Measurements from ENCODE around the gene NOS3. TPM values are rescaled to one million over a fixed set of nuclear protein-coding genes. Genes with fewer than 3 reads are reported as not detected.

Gene NOS3
- total RNA-seq, 1 donor from 2014 or later, result 12.1 TPM

GRCh38 chr7:151053096-151053495 is 62.3 kb downstream of the NOS3 start:
- intact Hi-C loops (cut with micrococcal nuclease), result no loop called here

GRCh38 chr7:151053751-151054150 is 62.9 kb downstream of the NOS3 start:
- intact Hi-C loops (cut with micrococcal nuclease), result no loop called here

- intact Hi-C loops (cut with micrococcal nuclease), result loop anchor here (5.0 kb wide), 1 partner anchor 1929 kb away; the partner anchor contains the start of gene ZNF425
Measured at GRCh38 chr7:151056283-151056665, 65.5 kb downstream of the NOS3 start.

- intact Hi-C loops (cut with micrococcal nuclease), result loop anchor here (5.0 kb wide), 1 partner anchor 1930 kb away; the partner anchor contains the start of gene ZNF425
Measured at GRCh38 chr7:151056666-151057505, 66.1 kb downstream of the NOS3 start.

- intact Hi-C loops (cut with micrococcal nuclease), result loop anchor here (5.0 kb wide), 1 partner anchor 1930 kb away; the partner anchor contains the start of gene ZNF425
Measured at GRCh38 chr7:151057506-151057988, 66.7 kb downstream of the NOS3 start, which contains the start of gene CDK5. Gene CDK5, minus strand, starts transcription at chr7:151057897. Its CDS starts 49 bp downstream, at chr7:151057848.

- intact Hi-C loops (cut with micrococcal nuclease), result loop anchor here (1.0 to 5.0 kb wide), 13 partner anchors 22 to 1931 kb away; partner anchors contain the start of genes ABCB8, ABCF2, ACTR3C and CHPF2
Measured at GRCh38 chr7:151057989-151058780, 67.4 kb downstream of the NOS3 start.

- intact Hi-C loops (cut with micrococcal nuclease), result loop anchor here (1.0 to 5.0 kb wide), 13 partner anchors 21 to 1932 kb away; partner anchors contain the start of genes ABCB8, ABCF2, ACTR3C and CHPF2
Measured at GRCh38 chr7:151058781-151059366, 68.1 kb downstream of the NOS3 start.

GRCh38 chr7:151059367-151060112 is 68.7 kb downstream of the NOS3 start, which contains the start of gene SLC4A2:
Gene SLC4A2, plus strand, starts transcription at chr7:151059589. Its CDS starts 2,399 bp downstream, at chr7:151061988.
- intact Hi-C loops (cut with micrococcal nuclease), result loop anchor here (2.0 to 5.0 kb wide), 3 partner anchors 291 to 1932 kb away; partner anchors contain the start of genes ACTR3C, LRRC61 and ZNF425

- intact Hi-C loops (cut with micrococcal nuclease), result no loop called here
Measured at GRCh38 chr7:151060113-151060415, 69.2 kb downstream of the NOS3 start.

GRCh38 chr7:151060416-151061212 is 69.8 kb downstream of the NOS3 start:
- intact Hi-C loops (cut with micrococcal nuclease), result no loop called here

- intact Hi-C loops (cut with micrococcal nuclease), result no loop called here
Measured at GRCh38 chr7:151061213-151062110, 70.6 kb downstream of the NOS3 start.

GRCh38 chr7:151062111-151062398 is 71.2 kb downstream of the NOS3 start:
- intact Hi-C loops (cut with micrococcal nuclease), result no loop called here

GRCh38 chr7:151062399-151063211 is 71.8 kb downstream of the NOS3 start:
- intact Hi-C loops (cut with micrococcal nuclease), result no loop called here

GRCh38 chr7:151063212-151063561 is 72.4 kb downstream of the NOS3 start:
- intact Hi-C loops (cut with micrococcal nuclease), result no loop called here
